GM21825 (cell line): ENCODE measurements around the gene FGGY.
"Not testable (repeated sequence)": the region's sequence is repeated elsewhere in the genome, so short reads cannot be mapped to it uniquely, and the experiment has no call there.

Experiments used
- ATAC-seq: cut with Tn5 transposase; IDR thresholded peaks from one replicate; pipeline ENCODE4 v1.9.1; 2021; ENCODE audit warnings: mild to moderate bottlenecking, moderate library complexity; ENCODE audit not compliant: unreplicated experiment

The FGGY gene

DNA sequence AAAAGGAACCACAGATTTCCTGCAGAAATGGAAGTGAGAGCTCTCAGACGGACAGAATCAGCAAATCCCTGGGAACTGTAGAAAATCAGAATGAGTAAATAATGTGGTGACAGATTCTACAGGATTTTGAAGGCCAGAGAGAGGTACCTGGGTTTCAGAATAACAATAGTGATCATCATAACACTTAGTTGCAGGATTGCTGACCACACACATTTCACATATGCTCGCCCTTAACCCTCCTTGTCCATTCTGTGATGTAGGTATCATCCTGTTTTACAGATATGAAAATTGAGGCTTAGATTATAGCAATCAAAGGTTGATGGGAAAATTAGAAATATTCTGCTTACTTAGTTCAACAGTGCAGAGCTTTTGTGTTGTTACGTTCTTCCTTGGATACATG lies 419.9 kb downstream of the FGGY start:
- no peak for ATAC-seq

DNA sequence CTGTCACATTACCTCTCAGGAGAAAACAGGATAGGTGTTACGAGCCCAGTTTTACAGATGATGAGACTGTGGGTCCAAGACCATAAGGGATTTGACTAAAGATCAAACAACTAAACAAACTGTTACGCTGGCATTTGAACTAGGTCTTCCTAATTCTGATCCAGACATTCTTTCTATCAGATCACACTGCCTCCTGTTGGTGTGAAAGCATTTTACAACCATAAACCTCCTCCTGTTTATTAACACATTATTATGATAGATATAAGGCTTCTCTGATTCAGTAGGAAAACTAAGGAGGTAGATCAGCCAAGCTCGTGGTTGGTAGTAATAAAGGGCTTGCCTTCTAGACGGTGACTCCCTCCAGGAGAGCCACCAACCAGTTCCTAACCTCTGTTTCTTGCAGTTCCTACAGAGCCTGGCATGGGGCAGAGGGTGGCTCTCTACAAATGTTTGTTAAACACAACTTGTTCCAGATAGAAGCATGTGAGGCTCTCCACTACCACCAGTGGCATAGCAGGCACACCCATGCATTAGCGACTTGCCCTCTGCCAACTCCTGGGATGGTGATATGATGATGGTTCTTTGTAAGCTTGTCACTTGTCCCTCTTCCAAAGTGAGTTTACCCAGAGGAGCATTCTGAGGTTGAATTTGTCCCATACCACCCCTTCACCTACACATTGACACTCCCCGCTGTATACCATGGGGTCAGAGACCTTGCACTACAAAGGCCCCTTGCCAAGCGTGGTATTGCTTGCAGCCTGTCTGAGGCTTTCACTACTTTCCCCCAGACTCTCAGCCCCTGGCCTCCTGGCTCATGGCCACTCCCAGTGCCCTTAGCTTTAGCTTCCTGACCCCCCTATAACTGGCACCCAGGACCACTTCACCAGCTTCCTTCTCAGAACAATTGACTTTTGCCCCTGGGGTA lies 421.4 kb downstream of the FGGY start:
- no peak for ATAC-seq

DNA sequence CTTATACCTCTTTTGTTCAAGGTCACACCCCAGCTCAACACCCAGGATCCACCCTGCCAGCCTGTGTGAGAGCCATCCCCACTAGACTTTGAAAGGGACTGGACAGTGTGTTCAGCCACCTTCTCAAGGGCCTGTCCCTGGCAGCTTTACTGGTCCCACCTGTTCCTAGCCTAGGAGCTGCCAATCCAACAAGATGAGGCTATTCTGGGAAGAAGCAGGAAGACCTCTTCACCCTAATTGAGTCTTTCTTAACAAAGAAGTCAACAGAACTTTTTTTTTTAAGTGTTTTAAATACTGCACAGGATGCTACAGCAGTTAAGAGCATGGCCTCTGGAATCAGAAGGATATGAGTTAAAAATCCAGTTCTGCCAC lies 422.1 kb downstream of the FGGY start:
- ATAC-seq, result no peak

DNA sequence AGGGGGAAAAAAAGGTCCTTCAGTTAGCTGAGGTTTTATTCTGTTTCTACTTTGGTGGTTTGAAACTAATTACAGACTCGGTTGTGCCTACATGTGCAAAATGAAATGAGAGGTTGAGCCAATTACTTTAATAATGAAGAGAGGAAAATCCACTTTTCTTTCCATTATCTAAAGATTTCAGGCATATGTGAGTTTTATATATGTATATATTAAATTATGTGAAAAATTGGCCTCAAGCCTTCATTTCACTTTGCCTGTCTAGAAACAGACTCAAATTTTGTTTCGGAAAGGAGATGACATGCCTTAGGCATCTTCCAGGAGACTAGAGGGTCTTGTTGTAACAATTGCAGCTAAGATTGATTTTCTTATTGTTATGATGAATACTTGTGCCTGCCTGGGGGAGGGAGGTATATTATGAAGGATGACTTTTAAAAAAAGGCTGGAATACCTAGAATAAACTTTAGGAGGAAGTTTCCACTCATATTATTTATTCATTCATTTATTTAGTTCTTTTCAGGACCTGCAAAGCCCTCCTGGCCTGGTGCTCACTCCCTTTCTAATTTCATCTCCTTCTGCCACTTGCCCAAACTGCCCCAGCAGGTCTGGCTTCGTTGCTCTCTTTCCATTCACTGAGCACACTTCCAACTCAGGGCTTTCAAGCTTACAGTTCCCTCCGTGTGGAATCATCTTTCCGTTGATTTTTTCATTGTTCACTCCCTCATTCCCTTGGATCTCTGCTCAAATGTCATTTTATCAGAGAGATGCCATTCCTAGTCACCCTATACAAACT lies 423.6 kb downstream of the FGGY start:
- ATAC-seq, result no peak

DNA sequence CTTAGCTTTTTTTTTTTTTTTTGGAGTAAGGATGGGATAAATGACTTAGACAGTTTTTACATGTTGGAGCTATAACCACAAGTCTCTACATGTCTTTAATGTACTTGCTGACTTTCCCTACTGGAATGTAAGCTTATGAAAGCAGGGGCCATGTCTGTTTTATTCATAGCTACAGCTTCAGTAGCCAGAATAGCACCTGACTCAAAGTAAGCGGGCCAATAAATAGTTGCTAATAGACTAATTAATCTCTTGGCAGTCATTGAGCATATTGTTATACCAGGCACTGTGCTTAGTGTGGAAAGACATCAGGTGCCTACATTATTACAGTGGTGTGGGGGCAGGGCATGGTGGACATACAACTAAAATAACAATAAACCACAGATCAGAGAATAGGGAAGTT lies 433.4 kb downstream of the FGGY start:
- no peak for ATAC-seq

DNA sequence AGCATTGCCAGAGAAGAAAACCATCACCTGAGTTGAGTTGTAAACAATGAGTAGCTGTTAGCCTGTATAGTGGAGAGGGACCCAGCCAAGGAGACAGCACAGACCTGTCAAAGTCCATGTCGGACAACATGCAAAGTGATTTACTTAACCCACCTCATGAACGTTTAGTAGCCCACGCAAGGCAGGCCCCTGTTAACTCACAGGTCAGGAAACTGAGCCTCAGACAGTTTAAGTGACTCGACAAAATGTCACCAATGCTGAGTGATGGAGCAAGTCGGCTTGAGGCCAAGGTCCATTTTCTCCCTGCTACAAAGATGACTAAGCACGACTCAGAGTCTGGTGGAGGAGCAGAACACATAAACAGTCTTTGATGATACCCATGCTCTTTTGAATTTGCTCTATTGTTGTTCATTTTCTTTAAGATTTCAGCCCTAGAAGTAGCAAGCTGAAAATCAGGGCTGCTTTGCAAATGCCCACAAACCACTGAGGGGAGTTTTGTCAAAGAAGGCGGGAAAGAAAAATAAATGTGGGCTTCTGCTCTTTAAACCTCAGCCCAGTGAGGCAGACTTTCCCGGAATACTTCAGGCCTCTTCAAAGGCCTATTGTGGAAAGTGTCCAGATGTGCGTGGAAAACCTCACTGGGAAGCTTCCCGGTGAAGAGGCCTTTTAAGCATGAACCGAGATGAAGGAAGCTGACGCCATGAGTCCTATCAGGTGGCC lies 434.0 kb downstream of the FGGY start:
- ATAC-seq, result no peak

DNA sequence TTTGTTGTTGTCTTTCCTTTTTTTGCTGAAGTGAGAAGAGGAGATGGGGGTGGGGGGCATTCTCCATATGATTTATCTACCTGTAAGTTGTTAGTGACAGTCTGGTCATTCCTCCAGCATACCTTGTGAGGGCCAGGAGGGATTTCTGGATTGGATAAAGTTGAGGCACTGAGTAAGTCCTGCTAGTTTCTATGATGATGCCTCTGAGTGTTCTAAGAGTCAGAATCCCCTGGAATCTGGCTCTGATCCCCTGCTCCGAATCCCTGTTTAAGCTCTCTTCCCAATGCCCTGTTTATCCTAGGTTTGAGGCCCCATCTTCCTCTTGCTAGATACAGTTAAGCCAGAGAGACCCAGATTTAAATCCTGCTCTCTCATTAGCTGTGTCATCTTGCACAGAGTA lies 434.7 kb downstream of the FGGY start:
- no peak for ATAC-seq

DNA sequence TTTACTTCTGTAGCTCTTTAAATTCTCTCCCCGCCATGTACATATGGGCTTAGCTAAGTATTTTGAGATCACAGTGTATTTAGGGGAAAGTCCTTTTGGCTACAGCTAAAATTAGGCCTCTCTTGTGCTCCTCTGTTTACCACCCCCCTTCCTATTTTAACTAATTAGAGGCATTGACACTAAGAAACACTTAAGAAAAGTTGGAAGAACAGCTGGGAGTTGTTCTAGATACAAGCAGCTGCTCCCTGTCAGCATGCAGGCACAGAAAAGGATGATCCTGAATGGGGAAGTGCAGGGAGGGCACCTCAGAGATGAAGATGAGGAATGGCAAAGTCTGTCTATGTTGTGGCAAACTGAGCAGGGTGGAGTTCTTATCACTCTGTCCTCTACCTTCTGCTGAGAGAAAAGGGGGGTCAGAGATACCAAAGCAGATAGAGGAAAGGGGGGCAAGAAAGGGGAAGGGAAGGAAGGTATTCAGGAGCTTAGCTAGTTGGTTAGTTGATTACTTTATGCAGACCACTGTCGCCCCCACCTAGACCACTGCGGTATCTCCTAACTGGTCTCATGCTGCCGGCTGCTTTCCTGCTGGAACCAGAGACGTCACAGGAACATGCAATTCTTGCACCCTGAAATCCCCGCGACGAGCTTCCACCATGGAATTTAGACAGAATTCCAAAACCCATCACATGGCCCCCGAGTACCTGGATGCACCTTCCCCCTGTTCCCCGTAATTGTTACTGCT lies 435.5 kb downstream of the FGGY start:
- ATAC-seq, result no peak

DNA sequence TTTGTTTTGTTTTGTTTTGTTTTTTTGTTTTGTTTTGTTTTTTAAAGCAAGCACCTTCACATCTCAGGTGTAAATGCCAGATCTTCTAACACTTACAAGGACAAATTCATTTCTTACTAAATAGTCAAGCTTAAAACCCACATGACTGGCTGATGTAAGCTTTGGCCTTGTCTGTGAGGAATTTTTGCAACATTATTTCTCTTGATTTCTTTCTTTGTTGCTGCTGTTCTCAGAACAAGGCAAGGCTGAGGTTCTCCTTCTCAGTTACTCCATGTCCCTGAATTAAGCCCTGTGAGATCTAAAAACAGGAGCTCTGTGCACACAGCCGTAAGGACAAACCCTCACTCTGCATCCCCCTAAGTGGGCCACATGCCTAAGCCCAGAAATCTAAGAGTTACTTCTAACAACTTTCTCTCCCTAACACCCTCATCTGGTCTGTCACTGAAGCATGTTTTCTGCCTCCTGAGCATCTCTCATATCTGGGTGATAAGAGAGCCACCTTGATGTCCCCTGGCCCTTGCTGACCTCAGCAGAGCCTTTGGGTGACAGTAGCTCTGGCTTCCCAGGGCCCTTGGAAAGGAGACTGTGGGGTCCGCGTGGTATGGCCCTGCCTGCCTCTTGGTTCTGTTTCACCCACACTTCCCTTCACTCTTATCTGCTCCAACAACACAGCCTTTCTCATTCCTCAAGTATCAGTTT lies 436.7 kb downstream of the FGGY start:
- no peak for ATAC-seq

DNA sequence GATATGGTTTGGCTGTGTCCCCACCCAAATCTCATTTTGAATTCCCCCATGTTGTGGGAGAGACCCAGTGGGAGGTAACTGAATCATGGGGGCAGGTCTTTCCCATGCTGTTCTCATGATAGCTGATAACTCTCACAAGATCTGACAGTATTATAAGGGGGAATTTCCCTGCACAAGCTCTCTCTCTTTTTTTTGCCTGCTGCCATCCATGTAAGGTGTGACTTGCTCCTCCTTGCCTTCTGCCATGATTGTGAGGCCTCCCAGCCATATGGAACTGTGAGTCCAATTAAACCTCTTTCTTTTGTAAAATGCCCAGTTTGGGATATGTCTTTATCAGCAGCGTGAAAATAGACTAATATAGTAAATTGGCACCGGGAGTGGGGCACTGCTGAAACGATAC lies 439.0 kb downstream of the FGGY start:
- ATAC-seq, result not testable (repeated sequence)

DNA sequence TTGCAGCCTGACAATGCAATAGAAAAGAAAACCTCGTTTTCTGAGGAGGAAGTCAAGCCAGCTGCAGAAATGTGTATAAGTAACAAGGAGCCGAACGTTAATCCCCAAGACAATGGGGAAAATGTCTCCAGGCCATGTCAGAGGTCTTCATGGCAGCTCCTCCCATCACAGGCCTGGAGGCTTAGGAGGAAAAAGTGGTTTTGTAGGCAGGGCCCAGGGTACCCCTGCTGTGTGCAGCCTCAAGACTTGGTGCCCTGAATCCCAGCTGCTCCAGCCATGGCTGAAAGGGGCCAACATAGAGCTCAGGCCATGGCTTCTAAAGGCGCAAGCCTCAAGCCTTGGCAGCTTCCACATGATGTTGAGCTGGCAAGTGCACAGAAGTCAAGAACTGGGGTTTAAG lies 439.9 kb downstream of the FGGY start:
- ATAC-seq, result no peak

DNA sequence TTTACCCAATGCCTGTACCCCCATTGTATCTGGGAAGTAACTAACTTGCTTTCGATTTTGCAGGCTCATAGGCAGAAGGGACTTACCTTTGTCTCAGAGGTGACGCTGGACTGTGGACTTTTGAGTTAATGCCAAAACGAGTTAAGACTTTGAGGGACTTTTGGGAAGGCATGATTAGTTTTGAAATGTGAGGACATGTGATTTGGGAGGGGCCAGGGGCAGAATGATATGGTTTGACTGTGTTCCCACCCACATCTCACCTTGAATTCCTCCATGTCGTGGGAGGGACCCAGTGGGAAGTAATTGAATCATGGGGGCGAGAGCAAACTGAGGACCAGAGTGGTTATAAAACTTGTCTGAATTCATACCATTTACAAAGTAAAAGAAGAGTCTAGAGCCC lies 440.7 kb downstream of the FGGY start:
- ATAC-seq, result no peak

DNA sequence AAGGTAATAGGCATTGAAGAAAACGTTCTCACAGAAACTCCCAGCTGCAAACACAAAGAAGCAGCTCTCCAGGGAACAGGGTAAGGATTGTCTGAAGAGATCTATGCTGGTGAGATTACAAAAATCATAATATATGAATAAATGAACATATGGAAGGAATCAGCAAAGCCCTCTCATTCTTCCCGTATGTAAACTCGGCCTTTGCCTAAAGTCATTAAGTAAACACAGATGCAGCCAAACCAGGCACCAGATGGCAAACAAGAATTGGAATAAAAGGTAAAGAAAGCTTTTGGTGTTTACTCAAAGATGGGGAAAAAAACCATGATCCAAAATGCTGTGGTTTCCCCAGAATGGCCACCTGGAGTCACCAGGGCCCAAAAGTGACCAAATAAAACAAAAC lies 441.3 kb downstream of the FGGY start:
- no peak for ATAC-seq

DNA sequence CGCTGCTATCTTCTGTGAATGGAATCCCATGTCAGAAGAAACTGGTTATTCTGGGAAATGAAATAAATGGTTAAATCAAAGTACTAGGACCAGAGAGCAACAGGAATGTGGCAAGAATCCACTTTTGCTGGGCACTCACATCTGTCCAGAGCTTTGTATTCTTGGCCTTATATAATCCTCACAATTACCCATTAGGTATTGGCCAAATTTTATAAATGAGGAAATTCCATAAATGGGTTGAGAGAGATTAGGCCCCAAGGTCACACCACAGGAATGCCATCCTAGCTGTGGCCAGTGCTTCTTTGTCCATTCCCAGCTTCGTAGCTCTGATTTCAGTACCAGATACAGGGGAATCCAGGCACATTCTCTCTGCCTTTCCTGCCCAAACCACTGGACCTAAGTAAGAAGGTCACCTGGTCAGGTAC lies 441.7 kb downstream of the FGGY start:
- no peak for ATAC-seq

DNA sequence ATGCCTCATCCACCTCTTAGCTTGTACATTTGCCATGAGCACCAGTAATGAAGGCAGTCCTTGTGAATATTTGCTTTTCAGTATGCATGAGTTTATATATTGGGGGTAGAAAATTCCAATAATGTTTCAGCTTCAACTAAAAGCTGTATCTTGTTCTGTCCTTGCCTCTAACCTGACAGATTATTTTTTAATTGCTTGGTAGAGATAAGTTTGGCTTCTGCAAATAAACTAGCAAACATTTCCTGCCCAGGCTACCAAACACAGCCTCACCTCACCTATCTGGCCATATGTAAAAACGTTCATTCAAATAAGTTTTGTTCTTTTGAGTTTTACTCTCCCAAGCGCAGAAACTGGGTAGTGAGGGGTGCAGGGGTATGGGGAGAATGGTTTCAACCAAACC lies 442.2 kb downstream of the FGGY start:
- ATAC-seq, result no peak

DNA sequence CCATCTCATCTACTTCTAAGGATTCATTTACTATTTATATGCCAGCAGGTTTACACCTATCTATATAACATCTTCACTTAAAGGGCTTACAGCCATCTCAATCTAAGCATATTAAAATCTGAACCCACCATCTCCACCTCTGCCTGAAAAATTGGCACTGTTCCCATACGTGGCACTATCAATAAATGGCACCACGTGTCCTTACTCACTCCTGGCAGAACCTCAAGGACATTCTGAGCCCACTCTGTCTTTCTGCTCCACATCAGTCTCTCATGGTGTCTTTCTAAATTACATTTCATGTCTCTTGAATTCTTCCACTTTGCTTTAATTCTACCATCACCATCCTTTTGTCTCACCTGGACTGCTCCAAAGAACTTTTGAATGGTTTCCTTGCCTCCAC lies 445.6 kb downstream of the FGGY start:
- ATAC-seq, result no peak

DNA sequence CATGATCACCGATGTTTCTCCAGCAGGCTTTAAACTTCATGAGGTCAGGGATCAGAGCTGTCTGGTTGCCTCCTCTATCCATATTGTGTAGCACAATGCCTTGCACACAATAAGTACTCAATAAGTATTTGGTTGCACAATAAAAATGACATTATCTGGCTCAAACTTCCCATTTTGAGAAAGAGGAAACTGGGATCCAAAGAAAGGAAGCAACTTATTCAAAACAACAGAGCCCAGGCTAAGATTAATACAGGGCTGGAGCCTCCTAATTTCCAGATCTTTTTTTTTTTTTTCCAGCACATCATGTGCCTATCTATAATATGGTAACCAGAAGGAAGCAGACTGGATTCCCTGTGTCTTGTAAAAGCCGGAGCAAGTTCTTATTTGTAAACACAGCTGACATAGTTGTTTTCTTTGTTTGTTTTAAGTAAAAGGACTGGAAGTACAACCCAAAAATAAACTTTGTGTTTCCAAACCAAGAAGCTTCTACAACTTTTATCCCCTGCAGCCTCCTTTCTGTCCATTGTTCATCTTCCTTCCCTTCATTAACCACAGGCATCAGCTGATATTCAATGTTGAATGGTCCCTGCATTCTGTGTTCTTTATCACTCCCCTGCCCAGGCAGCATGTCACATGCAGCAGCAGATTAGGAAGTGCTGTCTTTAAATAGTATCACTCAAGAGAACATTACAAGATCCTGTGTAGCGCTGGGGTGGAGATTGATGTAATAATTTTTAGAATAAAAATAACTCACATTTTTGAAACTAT lies 446.6 kb downstream of the FGGY start:
- ATAC-seq, result no peak

DNA sequence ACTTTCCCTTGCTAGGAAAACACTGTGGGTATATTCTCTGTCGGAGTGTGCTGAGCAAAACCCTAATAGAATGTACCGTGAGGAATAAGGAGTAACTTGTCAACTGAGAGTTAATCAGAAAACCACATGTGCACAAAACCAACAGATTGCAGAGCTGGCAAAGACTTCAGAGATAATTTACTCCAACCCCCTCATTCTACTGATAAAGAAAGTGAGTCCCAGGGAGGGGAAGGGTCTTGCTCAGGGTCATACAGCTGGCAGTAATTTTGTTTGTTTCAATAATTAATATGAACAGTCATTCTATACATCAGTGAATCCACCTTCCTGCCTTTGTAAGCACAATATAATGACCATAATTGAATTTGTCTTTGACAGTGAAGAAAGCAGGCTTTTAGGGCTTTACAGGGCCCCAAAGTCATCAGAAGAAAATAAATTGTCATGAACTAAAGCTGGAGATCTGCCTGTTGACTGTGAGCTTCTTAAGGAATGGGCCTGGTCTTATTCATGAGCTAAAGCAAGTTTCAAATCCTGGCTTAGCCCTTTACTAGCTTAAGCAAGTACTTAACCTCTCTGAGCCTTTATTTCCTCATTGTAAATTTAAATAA lies 450.6 kb downstream of the FGGY start:
- ATAC-seq, result no peak

DNA sequence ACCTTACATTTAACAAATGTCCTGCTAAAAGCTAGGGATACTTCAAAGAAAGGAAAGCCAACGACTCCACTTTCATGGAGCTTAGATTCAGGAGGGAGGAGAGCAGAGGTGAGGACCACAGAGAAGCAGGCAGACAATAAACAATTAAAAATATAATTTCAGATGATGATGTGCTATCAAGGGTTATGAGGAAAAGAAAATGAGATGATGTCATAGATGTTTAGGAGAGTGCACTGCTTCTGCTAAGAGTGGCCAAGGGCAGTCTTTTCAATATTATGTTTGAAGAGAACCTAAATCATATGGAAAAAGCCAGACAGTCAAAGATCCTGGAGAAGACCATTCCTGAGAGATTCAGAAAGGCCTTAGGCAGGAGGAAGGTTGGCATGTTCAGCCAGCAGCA lies 451.2 kb downstream of the FGGY start:
- no peak for ATAC-seq
